Osteoblast (primary cell): Measurements from ENCODE around the gene EVI5. TPM values are rescaled to one million over a fixed set of nuclear protein-coding genes. Genes with fewer than 3 reads are reported as not detected.

Experiments
- DNase-seq: peaks from one replicate; pipeline ENCODE4 v3.0.0; 2011; ENCODE audit warnings: low spot score, mixed read lengths; ENCODE audit not compliant: insufficient read length; ENCODE audit errors: missing footprints
- H2AFZ ChIP-seq: 2 replicates; pipeline ENCODE4 v1.6.0; 2011; ENCODE audit warnings: mild to moderate bottlenecking, low read length
- H3K27ac ChIP-seq: 2 replicates; pipeline ENCODE4 v1.5.1; 2011; ENCODE audit warnings: mild to moderate bottlenecking, low read depth, low read length, moderate library complexity
- H3K27me3 ChIP-seq: 2 replicates; pipeline ENCODE4 v1.6.0; 2012; ENCODE audit warnings: mild to moderate bottlenecking, control low read depth, inconsistent platforms, low read length, moderate library complexity; ENCODE audit not compliant: insufficient read depth
- H3K36me3 ChIP-seq: 2 replicates; pipeline ENCODE4 v1.5.1; 2011; ENCODE audit warnings: mild to moderate bottlenecking, low read length, control low read depth, moderate library complexity; ENCODE audit not compliant: insufficient read depth
- H3K4me1 ChIP-seq: 2 replicates; pipeline ENCODE4 v1.5.1; 2011; ENCODE audit warnings: mild to moderate bottlenecking, low read length, control low read depth, moderate library complexity; ENCODE audit not compliant: insufficient read depth
- H3K4me2 ChIP-seq: 2 replicates; pipeline ENCODE4 v1.6.0; 2011; ENCODE audit warnings: mild to moderate bottlenecking, low read length; ENCODE audit not compliant: insufficient read depth
- H3K4me3 ChIP-seq: fragments of 200-600 bp; sonication (generic); 3 replicates; pipeline ENCODE4 v1.5.1; 2012; ENCODE audit warnings: mild to moderate bottlenecking, low read length, inconsistent platforms; ENCODE audit not compliant: insufficient read depth
- H3K79me2 ChIP-seq: 2 replicates; pipeline ENCODE4 v1.6.0; 2012; ENCODE audit warnings: mild to moderate bottlenecking, low read length, control low read depth, inconsistent platforms; ENCODE audit not compliant: insufficient read depth
- H3K9me3 ChIP-seq: 2 replicates; pipeline ENCODE4 v1.5.1; 2011; ENCODE audit warnings: low read depth, low read length, control low read depth
- H4K20me1 ChIP-seq: 2 replicates; pipeline ENCODE4 v1.6.0; 2012; ENCODE audit warnings: mild to moderate bottlenecking, low read length, control low read depth; ENCODE audit not compliant: insufficient read depth
- total RNA-seq: library from RNA; depleted of rRNA; stranded (reverse); fragments of >200 nt; gene quantifications from 2 replicates; pipeline ENCODE4 v1.2.3, GENCODE V29; 2012
- TF ChIP-seq, protein P1 (sequence below): IDR thresholded peaks from 2 replicates; pipeline ENCODE4 v1.5.1; 2011; ENCODE audit warnings: mild to moderate bottlenecking, low read depth, low read length, moderate library complexity; ENCODE audit errors: extremely low read depth

Gene EVI5
- total RNA-seq, 1 donor: 51.8 TPM

DNA sequence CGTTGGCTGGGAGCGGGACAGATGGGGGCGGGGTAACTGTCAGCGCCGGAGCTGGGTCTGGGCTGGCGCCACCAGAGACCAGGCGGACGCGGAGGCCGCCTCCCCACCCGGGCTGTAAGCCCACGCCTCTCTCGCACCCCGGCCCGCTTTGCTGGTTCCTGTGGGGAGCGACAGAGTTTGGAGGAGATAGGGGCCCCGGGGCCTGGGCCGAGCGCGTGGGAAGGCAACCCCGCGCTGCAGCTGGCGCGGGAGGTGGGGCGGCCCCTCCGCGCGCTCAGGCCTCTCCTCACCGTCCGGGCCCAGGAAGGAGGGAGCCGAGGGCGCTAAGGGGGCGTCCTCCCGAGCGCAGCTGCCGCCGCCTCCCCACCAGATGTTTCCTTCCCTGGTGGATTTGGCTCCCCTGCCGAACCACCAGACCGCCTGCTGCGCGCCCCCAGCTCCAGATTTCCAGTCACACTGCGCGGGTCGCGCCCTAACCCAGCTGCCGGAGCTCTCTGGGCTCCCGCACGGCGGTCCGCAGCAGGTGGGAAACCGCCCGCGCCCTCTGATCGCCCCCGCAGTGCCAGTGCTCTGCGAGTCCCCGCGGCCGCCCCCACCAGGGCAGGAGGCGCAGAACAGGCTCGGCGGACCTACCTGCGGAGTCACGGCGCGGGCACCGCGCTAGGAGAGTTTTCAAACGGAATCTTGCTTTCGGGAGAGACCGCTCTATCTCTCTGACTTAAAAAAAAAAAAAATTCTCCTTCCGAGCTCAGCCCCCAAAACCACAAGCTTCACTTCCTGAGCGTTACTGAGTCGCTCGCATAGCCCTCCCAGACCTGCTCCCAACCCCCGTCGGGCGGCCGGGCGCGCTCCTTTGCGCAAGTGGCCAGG is 299.3 kb downstream of the EVI5 start:
- TF ChIP-seq, protein P1, sequence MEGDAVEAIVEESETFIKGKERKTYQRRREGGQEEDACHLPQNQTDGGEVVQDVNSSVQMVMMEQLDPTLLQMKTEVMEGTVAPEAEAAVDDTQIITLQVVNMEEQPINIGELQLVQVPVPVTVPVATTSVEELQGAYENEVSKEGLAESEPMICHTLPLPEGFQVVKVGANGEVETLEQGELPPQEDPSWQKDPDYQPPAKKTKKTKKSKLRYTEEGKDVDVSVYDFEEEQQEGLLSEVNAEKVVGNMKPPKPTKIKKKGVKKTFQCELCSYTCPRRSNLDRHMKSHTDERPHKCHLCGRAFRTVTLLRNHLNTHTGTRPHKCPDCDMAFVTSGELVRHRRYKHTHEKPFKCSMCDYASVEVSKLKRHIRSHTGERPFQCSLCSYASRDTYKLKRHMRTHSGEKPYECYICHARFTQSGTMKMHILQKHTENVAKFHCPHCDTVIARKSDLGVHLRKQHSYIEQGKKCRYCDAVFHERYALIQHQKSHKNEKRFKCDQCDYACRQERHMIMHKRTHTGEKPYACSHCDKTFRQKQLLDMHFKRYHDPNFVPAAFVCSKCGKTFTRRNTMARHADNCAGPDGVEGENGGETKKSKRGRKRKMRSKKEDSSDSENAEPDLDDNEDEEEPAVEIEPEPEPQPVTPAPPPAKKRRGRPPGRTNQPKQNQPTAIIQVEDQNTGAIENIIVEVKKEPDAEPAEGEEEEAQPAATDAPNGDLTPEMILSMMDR: no peak
- Histone ChIP-seq H3K4me2 (peak overlapping the region; percentile 81), H3K4me3 (peak overlapping the region; percentile 66), H3K4me1 (peaks cover 21% of the 10 kb centered on the region), H3K79me2 (no peaks in the 10 kb centered on the region), H4K20me1 (peaks cover 13% of the 10 kb centered on the region), H3K27ac (no peak overlapping the region), H3K36me3 (no peaks in the 10 kb centered on the region), H3K27me3 (peaks cover 94% of the 10 kb centered on the region), H2AFZ (no peak overlapping the region), H3K9me3 (no peaks in the 10 kb centered on the region)
- DNase-seq: peak; percentile 89

DNA sequence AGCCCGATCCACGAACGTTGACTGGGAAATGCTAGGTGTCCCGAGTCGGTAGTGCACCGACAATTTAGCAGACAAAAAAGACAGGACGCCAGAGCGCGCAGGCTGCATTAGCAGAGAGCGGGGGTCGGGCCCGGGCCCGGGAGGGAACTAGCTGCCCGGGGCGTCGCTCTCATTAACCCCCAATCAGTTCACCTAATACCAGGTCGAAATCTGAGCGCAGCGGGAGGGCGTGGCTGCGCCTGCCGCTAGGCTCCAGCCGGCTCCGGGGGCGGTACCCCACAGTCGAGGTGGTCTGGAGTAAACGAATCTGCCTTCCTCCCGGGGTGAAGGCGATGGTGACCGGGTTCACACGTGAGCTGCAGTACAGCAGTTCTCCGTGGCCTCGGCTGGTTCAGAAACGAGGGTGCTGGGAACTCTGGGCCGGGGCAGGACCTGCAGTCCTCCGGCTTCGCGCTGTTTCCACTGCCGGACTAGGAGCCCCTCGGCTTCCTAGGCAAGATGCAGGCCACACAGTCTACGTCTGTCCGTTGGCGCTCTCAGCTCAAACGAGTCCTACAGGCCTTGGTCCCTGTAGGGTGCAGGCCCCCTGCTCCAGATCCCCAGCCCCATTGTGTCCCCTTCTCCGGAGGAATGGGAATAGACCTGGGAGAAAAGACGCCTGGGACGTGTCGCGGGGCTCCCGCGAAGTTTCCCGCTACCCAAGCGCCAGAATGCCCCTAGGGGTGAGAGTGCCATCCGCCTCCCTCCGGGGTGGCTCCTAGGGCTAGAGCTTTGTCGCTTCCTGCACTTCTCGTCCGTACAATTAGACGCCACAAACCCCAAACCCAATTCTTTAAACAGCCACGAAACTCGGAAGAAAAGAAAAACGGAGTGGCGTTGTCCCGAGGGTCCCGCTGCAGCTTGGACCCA is 300.2 kb downstream of the EVI5 start:
- Histone ChIP-seq H4K20me1 (peaks cover 13% of the 10 kb centered on the region), H3K36me3 (no peaks in the 10 kb centered on the region), H3K4me2 (peak overlapping the region; percentile 81), H3K9me3 (no peaks in the 10 kb centered on the region), H3K79me2 (no peaks in the 10 kb centered on the region), H2AFZ (no peak overlapping the region), H3K4me1 (peaks cover 21% of the 10 kb centered on the region), H3K27ac (no peak overlapping the region), H3K27me3 (peaks cover 97% of the 10 kb centered on the region), H3K4me3 (peak overlapping the region; percentile 66)
- TF ChIP-seq, protein P1: no peak
- DNase-seq: peak; percentile 83

DNA sequence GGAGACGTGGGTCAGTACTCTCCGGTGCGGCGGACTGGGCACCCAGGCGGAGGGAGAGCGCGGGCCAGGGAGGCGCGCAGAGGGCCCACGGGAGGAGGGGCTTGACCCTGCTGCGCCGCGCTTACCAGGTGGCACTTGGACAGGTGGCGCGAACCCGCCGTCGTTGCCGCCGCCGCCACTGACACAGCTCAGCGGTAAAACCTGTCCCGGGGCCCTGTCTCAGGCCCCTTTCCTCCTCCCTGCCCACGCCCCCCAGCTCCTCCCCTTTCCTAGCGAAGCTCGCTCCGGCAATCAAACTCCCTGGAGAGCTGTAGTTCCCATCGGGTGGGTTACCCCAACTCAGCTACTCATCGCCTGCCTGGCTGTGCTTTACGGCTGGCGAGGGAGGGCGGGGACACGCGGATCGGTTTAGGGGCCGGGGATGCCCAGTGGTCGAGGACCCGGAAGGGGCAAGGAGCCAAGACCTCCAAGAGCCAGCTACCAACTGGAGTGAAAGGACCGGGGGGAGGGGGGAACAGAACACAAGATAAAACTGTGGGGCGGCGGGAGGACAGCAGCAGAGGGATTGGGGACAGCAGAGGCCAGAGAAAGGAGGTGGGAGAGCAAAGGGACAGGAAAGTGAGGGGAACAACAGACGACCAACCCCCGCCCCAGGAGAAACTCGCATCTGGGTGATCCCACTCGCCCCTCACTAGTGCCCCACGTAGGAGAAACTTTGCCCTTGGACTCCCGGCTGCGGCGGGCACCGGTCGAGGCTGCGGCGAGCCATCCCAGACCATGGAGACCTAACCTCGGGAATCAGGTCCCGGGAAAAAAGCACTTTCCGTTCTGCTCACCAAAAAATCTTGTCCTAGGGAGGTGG is 301.1 kb downstream of the EVI5 start:
- no peak overlapping the region for H2AFZ ChIP-seq
- peak; percentile 88 for DNase-seq
- H3K4me1 ChIP-seq: peaks cover 21% of the 10 kb centered on the region

More for the DNA sequence above, 301.1 kb downstream of the EVI5 start:
- Histone ChIP-seq H3K36me3 (no peaks in the 10 kb centered on the region), H4K20me1 (peaks cover 13% of the 10 kb centered on the region), H3K79me2 (no peaks in the 10 kb centered on the region), H3K27ac (no peak overlapping the region), H3K4me2 (peak overlapping the region; percentile 81), H3K27me3 (peaks cover 97% of the 10 kb centered on the region), H3K9me3 (no peaks in the 10 kb centered on the region), H3K4me3 (no peak overlapping the region)
- TF ChIP-seq, protein P1: no peak
